ENCODE results near the gene LSM14B.

DNA sequence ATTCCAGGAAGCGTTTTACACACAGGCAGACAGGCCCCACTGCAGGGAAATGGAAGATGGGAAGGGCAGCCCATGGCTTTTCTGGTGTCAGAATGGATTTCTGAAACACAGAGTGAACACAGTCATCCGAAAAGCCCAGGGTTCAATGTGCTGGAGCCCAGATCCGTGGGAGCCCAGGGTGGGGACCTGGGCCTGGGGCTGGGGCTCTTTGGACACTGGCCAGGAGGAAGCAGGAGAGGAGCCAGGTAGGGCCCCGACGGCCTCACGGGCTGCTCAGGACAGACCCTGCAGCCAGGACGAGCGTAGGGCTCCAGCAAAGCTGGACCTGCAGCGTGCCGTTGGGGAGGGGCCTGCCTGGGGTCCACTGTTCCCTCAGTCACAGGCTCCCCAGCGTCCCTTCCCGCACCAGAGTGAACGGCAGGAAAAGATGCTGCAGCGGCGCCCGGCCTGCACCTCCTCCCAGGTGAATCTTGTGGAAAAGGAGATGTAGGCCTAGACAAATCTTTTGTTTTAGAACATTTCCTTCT lies 24.3 kb upstream of the LSM14B start:
- TF ChIP-seq, protein P1, sequence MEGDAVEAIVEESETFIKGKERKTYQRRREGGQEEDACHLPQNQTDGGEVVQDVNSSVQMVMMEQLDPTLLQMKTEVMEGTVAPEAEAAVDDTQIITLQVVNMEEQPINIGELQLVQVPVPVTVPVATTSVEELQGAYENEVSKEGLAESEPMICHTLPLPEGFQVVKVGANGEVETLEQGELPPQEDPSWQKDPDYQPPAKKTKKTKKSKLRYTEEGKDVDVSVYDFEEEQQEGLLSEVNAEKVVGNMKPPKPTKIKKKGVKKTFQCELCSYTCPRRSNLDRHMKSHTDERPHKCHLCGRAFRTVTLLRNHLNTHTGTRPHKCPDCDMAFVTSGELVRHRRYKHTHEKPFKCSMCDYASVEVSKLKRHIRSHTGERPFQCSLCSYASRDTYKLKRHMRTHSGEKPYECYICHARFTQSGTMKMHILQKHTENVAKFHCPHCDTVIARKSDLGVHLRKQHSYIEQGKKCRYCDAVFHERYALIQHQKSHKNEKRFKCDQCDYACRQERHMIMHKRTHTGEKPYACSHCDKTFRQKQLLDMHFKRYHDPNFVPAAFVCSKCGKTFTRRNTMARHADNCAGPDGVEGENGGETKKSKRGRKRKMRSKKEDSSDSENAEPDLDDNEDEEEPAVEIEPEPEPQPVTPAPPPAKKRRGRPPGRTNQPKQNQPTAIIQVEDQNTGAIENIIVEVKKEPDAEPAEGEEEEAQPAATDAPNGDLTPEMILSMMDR (IDR thresholded peaks at IDR 0.05) = no peak
- TF ChIP-seq POLR2A (IDR thresholded peaks at IDR 0.05) (no peak), EP300 (IDR thresholded peaks at IDR 0.05) (no peak), POLR2AphosphoS5 (IDR thresholded peaks at IDR 0.05) (no peak)

All from suprapubic skin (tissue), 4 donors.